Neutrophil (primary cell): Measurements from ENCODE around the gene TLE1.

ENCODE experiments used
- H3K27ac ChIP-seq: fragments of 200-600 bp; sonication (generic); 2 replicates; pipeline ENCODE4 v1.5.1; 2016; ENCODE audit warnings: mild to moderate bottlenecking, moderate library complexity
- H3K27me3 ChIP-seq: fragments of 200-600 bp; sonication (generic); 2 replicates; pipeline ENCODE4 v1.6.0; 2016; ENCODE audit warnings: mild to moderate bottlenecking
- H3K36me3 ChIP-seq: fragments of 200-600 bp; sonication (generic); 2 replicates; pipeline ENCODE4 v1.5.1; 2017
- H3K4me1 ChIP-seq, 2 experiments: fragments of 200-600 bp in 1 of 2; sonication (generic) in 1 of 2; 1 replicate in 1 of 2; 2 replicates in 1 of 2; pipeline versions ENCODE4 v1.5.1 to v1.6.1; 2013 to 2016; ENCODE audit warnings: low read depth in 1 of 2, low read length in 1 of 2, mild to moderate bottlenecking in 1 of 2, moderate library complexity in 1 of 2; ENCODE audit not compliant: control insufficient read depth in 1 of 2, insufficient read depth in 1 of 2
- H3K4me3 ChIP-seq, 2 experiments: fragments of 200-600 bp in 1 of 2; sonication (generic) in 1 of 2; 1 replicate in 1 of 2; 2 replicates in 1 of 2; pipeline ENCODE4 v1.5.1; 2013 to 2016; ENCODE audit warnings: low read depth in 1 of 2, low read length in 1 of 2, mild to moderate bottlenecking in 1 of 2, moderate library complexity in 1 of 2
- H3K9me3 ChIP-seq: fragments of 200-600 bp; sonication (generic); 2 replicates; pipeline ENCODE4 v1.5.1; 2016
- TF ChIP-seq, protein P1 (sequence below): fragments of 200-600 bp; sonication (generic); IDR thresholded peaks from 2 replicates; pipeline ENCODE4 v1.5.1; 2016; ENCODE audit warnings: antibody characterized with exemption

The TLE1 gene

DNA sequence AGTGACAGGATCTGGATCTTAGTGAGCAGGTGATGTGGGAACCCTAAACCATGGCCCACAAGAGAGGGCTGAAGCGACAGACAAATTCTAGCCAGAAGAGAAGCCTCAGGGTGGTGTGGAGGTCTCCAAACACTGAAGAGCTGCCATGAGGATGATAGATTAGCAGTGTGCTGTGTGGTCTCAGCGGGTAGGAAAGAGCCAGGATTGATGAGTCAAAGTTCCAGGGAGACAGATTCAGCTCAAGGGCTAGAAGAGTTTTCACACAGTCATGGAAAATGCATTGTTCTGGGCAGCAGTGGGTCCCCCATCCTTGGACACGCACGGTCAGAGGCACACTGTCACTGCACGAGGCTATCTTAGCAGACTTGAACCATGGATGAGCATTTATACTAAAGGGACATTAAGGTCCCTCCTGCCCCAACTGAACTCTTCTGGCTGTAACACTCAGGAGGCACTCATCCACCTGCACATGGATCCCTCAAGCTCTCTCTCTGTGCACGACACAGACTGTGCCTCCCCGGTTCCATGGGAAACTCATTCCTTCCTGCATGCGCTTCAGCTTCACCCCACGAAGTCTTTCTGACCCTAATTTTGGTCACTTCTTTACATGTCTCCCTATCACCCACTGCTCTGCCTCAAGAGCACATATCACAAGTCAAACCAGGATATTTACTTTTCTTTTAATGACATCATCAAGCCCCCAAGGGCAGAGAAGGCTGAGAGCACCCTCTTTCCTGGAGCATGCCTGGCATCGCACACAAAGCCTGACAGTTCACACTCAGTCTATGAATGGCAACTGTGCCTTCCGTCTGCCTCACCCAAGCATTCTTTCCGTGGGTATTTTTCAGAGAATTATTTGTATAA lies 84.8 kb downstream of the TLE1 start:
- H3K4me3 ChIP-seq: no peak overlapping the region
- H3K36me3 ChIP-seq: peaks cover 6% of the 10 kb centered on the region
- TF ChIP-seq, protein P1, sequence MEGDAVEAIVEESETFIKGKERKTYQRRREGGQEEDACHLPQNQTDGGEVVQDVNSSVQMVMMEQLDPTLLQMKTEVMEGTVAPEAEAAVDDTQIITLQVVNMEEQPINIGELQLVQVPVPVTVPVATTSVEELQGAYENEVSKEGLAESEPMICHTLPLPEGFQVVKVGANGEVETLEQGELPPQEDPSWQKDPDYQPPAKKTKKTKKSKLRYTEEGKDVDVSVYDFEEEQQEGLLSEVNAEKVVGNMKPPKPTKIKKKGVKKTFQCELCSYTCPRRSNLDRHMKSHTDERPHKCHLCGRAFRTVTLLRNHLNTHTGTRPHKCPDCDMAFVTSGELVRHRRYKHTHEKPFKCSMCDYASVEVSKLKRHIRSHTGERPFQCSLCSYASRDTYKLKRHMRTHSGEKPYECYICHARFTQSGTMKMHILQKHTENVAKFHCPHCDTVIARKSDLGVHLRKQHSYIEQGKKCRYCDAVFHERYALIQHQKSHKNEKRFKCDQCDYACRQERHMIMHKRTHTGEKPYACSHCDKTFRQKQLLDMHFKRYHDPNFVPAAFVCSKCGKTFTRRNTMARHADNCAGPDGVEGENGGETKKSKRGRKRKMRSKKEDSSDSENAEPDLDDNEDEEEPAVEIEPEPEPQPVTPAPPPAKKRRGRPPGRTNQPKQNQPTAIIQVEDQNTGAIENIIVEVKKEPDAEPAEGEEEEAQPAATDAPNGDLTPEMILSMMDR: no peak
- no peaks in the 10 kb centered on the region for H3K27me3 ChIP-seq
- H3K27ac ChIP-seq: no peak overlapping the region
- H3K4me1 ChIP-seq: peaks cover 0 to 6% of the 10 kb centered on the region in 2 experiments
- no peaks in the 10 kb centered on the region for H3K9me3 ChIP-seq

DNA sequence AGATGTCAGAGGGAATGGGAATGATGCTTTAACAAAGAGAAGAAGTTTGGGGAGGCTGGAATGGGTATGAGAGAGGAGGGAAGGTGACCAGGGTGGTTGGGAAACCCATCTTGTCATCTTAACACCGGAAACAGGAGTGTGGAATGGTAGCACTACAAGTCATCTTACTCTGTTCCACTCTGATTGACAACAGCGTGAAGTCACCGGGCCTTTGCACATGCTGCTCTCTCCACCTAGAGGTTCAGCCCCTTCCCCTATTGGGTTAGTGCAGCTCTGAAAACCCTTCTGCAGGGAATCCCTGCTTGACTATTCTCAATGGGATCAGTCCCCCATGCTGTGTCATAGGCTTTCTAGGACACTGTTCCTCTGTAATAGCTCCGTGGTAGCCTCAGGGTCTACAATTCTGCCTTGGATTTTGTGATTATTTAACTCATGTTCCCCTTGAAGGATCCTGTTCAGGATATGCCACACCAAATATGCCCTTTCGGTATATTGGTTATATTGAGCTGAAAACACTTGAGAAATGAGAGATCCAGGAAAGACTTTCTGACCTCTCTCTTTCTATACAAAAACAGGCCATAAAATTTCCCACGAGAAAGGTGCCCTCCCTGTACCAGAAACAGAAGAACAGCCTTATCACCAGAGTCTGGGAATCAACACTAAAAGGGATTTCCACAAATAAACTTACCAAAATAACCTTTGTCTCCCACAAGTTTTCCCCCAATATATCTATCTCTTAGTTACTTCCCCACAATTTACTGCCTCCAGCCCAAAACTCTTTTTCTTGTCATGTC lies 86.3 kb downstream of the TLE1 start:
- Histone ChIP-seq H3K27me3 (no peaks in the 10 kb centered on the region), H3K9me3 (no peaks in the 10 kb centered on the region), H3K27ac (no peak overlapping the region), H3K4me3 (no peak overlapping the region), H3K36me3 (peaks cover 6% of the 10 kb centered on the region), H3K4me1 (peaks cover 0 to 7% of the 10 kb centered on the region in 2 experiments)
- TF ChIP-seq, protein P1: no peak

DNA sequence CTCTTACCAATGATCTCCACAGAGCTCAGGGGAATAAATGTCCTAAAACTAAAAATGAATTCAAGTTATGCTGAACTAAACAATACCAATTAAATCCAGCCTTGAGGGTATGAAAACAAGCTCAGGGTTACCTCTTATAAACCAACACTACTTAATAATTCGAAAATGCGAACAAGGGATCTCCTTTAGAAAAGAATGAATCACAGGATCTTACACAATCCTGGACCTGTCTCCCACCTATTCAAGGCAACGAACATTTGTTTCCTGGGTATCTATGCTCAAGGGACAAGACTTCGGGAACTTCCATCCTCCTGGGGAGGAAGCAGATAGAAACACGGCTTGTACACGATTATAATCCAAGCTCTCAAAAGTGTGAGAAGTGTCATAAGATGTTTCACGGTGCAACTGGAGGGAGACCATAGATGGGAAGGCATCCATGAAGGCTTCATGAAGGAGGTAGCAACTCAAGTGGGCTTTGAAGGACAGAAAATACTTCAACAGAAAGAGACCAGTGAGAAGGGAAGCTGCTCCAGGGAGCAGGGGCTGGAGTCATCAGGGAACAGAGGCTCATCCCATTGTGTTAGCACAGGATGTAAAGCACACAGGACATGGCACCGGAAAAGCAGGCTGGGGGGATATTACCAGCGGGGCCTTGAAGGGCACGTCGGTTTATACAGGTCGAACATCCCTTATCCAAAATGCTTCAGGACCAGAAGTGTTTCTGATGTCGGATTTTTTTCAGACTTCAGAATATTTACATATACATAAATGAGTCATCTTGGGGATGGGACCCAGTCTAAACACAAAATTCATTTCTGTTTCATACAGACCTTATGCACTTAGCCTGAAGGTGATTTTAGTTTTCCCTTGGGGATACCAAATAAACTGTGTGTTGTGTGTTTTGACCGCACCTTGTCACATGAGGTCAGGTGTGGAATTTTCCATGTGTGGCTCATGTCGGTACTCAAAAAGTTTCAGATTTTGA lies 87.4 kb downstream of the TLE1 start:
- H3K36me3 ChIP-seq: peaks cover 6% of the 10 kb centered on the region
- H3K27ac ChIP-seq: no peak overlapping the region
- no peaks in the 10 kb centered on the region for H3K9me3 ChIP-seq
- H3K4me3 ChIP-seq: no peak overlapping the region
- H3K27me3 ChIP-seq: no peaks in the 10 kb centered on the region
- H3K4me1 ChIP-seq: peaks cover 0 to 15% of the 10 kb centered on the region in 2 experiments
- TF ChIP-seq, protein P1: no peak

DNA sequence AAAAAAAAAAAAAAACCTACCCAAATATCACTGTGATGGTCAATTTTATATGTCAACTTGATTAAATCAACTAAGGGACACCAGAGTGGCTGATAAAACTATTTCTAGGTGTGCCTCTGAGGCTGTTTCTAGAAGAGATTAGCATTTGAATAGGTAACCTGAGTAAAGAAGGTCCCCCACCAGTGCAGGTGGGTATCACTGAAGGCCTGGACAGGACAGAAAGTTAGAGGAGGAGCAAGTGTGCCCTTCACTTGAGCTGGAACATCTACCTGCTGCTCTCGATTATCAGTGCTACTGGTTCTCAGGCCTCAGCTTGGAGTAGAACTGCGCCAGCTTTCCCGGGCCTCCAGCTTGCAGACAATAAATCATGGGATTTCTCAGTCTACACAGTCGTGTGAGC lies 88.7 kb downstream of the TLE1 start:
- TF ChIP-seq, protein P1: no peak
- no peak overlapping the region for H3K27ac ChIP-seq
- H3K4me3 ChIP-seq: no peak overlapping the region
- H3K4me1 ChIP-seq: peaks cover 0 to 19% of the 10 kb centered on the region in 2 experiments
- H3K27me3 ChIP-seq: no peaks in the 10 kb centered on the region
- H3K36me3 ChIP-seq: peaks cover 6% of the 10 kb centered on the region
- H3K9me3 ChIP-seq: no peaks in the 10 kb centered on the region

DNA sequence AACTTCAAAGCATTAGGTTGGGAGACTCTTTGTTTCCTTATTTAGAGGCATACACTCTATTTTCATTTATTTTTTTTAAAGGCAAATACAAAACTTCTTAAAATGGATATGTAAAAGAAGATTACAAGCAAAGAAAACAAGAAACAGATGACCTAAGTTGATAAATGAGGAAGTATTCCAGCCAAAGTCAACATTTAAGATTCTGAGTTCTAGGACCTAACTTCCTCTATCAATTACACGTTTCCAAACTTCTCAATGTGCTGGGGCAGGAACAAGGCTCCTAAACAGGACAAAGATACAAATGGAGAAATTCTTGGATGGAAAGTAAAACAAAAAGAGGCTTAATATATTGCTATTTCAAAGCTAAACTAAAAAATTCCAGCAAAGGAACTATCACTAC lies 89.5 kb downstream of the TLE1 start:
- Histone ChIP-seq H3K36me3 (peaks cover 6% of the 10 kb centered on the region), H3K4me1 (peaks cover 0 to 19% of the 10 kb centered on the region in 2 experiments), H3K9me3 (no peaks in the 10 kb centered on the region), H3K27ac (no peak overlapping the region), H3K4me3 (no peak overlapping the region), H3K27me3 (no peaks in the 10 kb centered on the region)
- TF ChIP-seq, protein P1: no peak
